ENCODE results near the gene CWC25. TPM values are rescaled to one million over a fixed set of nuclear protein-coding genes. Genes with fewer than 3 reads are reported as not detected.

The CWC25 gene
- total RNA-seq, 4 donors from 2014 or later, result 18.7 to 37.1 (median 25.7) TPM

- TF ChIP-seq CTCF (IDR thresholded peaks at IDR 0.05; ENCODE audit: low read depth), result no peak
Observed at GRCh38 chr17:38798614-38799500, 26.3 kb downstream of the CWC25 start.

- no peak for TF ChIP-seq CTCF (IDR thresholded peaks at IDR 0.05; ENCODE audit: low read depth)
Observed at GRCh38 chr17:38797828-38798227, 27.3 kb downstream of the CWC25 start.

- no peak for TF ChIP-seq CTCF (IDR thresholded peaks at IDR 0.05; ENCODE audit: low read depth)
Observed at GRCh38 chr17:38797158-38797490, 28.0 kb downstream of the CWC25 start.

GRCh38 chr17:38796451-38797157, 28.5 kb downstream of the CWC25 start:
- no peak for TF ChIP-seq CTCF (IDR thresholded peaks at IDR 0.05; ENCODE audit: low read depth)

- TF ChIP-seq CTCF (IDR thresholded peaks at IDR 0.05; ENCODE audit: low read depth), result no peak
Observed at GRCh38 chr17:38794221-38794620, 30.9 kb downstream of the CWC25 start.

- no peak for TF ChIP-seq CTCF (IDR thresholded peaks at IDR 0.05; ENCODE audit: low read depth)
Observed at GRCh38 chr17:38791162-38791561, 34.0 kb downstream of the CWC25 start.

- no peak for TF ChIP-seq CTCF (IDR thresholded peaks at IDR 0.05; ENCODE audit: low read depth)
Observed at GRCh38 chr17:38789185-38789584, 35.9 kb downstream of the CWC25 start.
